CD4-positive, alpha-beta memory T cell (primary cell): ENCODE data around the gene TMPRSS2. TPM values are rescaled to one million over a fixed set of nuclear protein-coding genes. Genes with fewer than 3 reads are reported as not detected.

Experiments
- CTCF ChIA-PET: fragments of 350-600 bp; sonication (Branson Sonifier 250); formaldehyde crosslinking; loops from one replicate; lab custom pipeline; 2021; ENCODE audit warnings: inconsistent platforms; ENCODE audit not compliant: partially characterized antibody; lab: Charles Lee
- POLR2A ChIA-PET: fragments of 350-600 bp; sonication (Branson Sonifier 250); formaldehyde crosslinking; loops from one replicate; lab custom pipeline; 2021; ENCODE audit not compliant: partially characterized antibody; lab: Charles Lee
- DNase-seq, 5 donors: peaks; one replicate each; pipeline versions ENCODE4 v3.0.0 to v3.0.0-alpha.2; 2020 to 2022; ENCODE audit warnings: mixed read lengths in 1 of 5
- H3K27ac ChIP-seq: one replicate; pipeline ENCODE4 v1.7.0; 2013; ENCODE audit warnings: low read depth, low read length
- H3K27me3 ChIP-seq: 2 replicates; pipeline ENCODE4 v1.7.0; 2013; ENCODE audit warnings: mild to moderate bottlenecking, low read length, moderate library complexity; ENCODE audit not compliant: insufficient read depth
- H3K36me3 ChIP-seq: 2 replicates; pipeline ENCODE4 v1.7.0; 2013; ENCODE audit warnings: mild to moderate bottlenecking, low read length, moderate library complexity; ENCODE audit not compliant: insufficient read depth
- H3K4me1 ChIP-seq: 2 replicates; pipeline ENCODE4 v1.7.0; 2013; ENCODE audit warnings: mild to moderate bottlenecking, low read length, moderate library complexity; ENCODE audit not compliant: insufficient read depth
- H3K4me3 ChIP-seq, 2 donors: one replicate each; pipeline ENCODE4 v1.7.0; 2013; ENCODE audit warnings: low read length in 2 of 2, mild to moderate bottlenecking in 1 of 2
- H3K9me3 ChIP-seq, 2 donors: one replicate each; pipeline ENCODE4 v1.7.0; 2013; ENCODE audit warnings: low read length in 2 of 2, control low read depth in 1 of 2; ENCODE audit not compliant: control insufficient read depth in 1 of 2
- H3K27ac Mint-ChIP-seq, 7 donors: one replicate each; pipeline ENCODE4 v1.8.0; 2020 to 2021; ENCODE audit warnings: mixed read lengths in 7 of 7, mild to moderate bottlenecking in 6 of 7, inconsistent platforms in 3 of 7, moderate library complexity in 3 of 7
- H3K27me3 Mint-ChIP-seq, 2 donors: one replicate each; pipeline ENCODE4 v1.8.0; 2020 to 2021; ENCODE audit warnings: mixed read lengths in 2 of 2
- H3K36me3 Mint-ChIP-seq, 2 donors: one replicate each; pipeline ENCODE4 v1.8.0; 2020 to 2021; ENCODE audit warnings: mixed read lengths in 2 of 2, inconsistent platforms in 1 of 2, mild to moderate bottlenecking in 1 of 2
- H3K4me1 Mint-ChIP-seq, 4 donors: one replicate each; pipeline ENCODE4 v1.8.0; 2020 to 2021; ENCODE audit warnings: mixed read lengths in 4 of 4, mild to moderate bottlenecking in 1 of 4
- H3K4me3 Mint-ChIP-seq, 8 donors: one replicate each; pipeline ENCODE4 v1.8.0; 2020 to 2021; ENCODE audit warnings: mixed read lengths in 8 of 8, mild to moderate bottlenecking in 7 of 8, moderate library complexity in 6 of 8, inconsistent platforms in 3 of 8
- H3K9me3 Mint-ChIP-seq, 8 donors: one replicate each; pipeline ENCODE4 v1.8.0; 2020 to 2021; ENCODE audit warnings: mixed read lengths in 8 of 8, mild to moderate bottlenecking in 5 of 8, inconsistent platforms in 3 of 8, moderate library complexity in 1 of 8
- intact Hi-C: fragments of 100-400 bp; cut with micrococcal nuclease; formaldehyde crosslinking; loops from one replicate; pipeline ENCODE4 v1.15.1; 2023
- polyA plus RNA-seq, 2 donors: library from polyadenylated mRNA; unstranded; fragments of 300-500 nt; fragmentation: Illumina TruSeq; gene quantifications; one replicate each; pipeline ENCODE4 v1.2.3, GENCODE V29; 2021
- total RNA-seq, 2 experiments: library from RNA; stranded (reverse); gene quantifications; one replicate each; pipeline ENCODE4 v1.2.3, GENCODE V29; 2021

The TMPRSS2 gene
- total and polyA plus RNA-seq, 4 experiments from 2014 or later, result not detected

DNA sequence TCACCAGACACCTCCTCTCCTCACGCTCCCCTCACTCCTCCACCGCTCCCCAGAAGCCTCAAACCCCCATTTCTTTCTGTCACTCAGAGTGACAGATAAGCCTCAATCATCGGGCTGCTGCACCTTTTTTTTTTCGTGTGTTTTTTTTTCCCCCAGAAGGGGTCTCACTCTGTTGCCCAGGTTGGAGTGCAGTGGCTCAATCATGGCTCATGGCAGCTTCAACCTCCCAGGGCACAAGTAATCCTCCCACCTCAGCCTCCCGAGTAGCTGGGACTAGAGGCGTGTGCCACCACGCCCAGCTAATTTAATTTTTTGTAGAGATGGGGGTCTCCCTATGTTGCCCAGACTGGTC, 1.2 kb upstream of the TMPRSS2 start:
- no peaks in the 10 kb centered on the region for H3K36me3 Mint-ChIP-seq
- no peak overlapping the region for H3K27ac ChIP-seq
- H3K4me3 ChIP-seq, result no peak overlapping the region
- ChIA-PET CTCF (no interaction called here), POLR2A (no interaction called here)
- intact Hi-C loops, result no loop called here
- H3K4me1 ChIP-seq, result no peaks in the 10 kb centered on the region
- H3K36me3 ChIP-seq, result no peaks in the 10 kb centered on the region
- H3K9me3 ChIP-seq, result no peaks in the 10 kb centered on the region
- DNase-seq, result no peak
- peak overlapping the region in 2 of 8 donors; percentile 41 to 46 for H3K4me3 Mint-ChIP-seq
- no peak overlapping the region for H3K27ac Mint-ChIP-seq
- H3K4me1 Mint-ChIP-seq, result peaks cover 0 to 8% (median 5%) of the 10 kb centered on the region in 4 donors
- H3K27me3 ChIP-seq, result peaks cover 10% of the 10 kb centered on the region
- peaks cover 28 to 38% of the 10 kb centered on the region in 2 donors for H3K27me3 Mint-ChIP-seq
- H3K9me3 Mint-ChIP-seq, result peaks cover 0 to 2% (median 0%) of the 10 kb centered on the region in 8 donors

DNA sequence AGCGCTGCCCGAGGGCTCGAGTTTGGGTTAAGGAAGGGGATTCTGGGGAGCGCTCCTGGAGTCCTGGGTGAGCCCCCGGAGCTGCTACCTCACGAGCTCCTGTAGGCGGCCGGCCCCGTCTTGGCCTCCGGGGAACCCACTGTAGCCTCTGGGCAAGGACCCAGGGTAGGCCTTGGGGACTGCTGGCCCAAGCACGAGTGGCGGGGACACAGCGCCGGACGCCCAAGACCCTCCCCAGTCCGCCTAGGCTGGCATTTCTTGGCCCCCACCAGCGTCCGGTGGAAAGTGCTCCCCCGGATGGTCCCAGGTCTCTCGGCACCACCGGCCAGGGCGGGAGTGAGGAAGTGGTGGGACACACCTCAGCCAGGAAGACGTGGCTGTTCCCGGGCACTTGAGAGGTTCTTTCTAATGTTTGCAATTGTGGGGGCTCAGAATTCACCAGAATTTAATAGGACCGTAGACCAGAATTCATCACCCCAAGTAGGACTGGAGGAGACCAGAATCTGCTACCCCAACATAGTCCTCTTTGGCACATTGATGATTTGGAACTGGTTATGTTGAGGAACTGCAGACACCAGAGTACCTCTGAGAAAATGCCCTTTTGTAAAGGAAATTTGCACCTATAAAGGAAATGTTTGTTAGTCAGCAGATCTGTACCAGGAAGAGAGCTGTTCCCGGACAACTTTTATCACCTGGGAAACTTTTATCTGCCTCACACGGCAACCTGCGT, 622 bp upstream of the TMPRSS2 start:
- Histone ChIP-seq H3K36me3 (no peaks in the 10 kb centered on the region), H3K4me3 (no peak overlapping the region), H3K9me3 (no peaks in the 10 kb centered on the region), H3K4me1 (no peaks in the 10 kb centered on the region), H3K27ac (no peak overlapping the region), H3K27me3 (peaks cover 10% of the 10 kb centered on the region)
- Mint-ChIP-seq H3K27ac (no peak overlapping the region), H3K4me3 (peak overlapping the region in 1 of 8 donors; percentile 46), H3K4me1 (peaks cover 0 to 10% (median 7%) of the 10 kb centered on the region in 4 donors), H3K27me3 (peaks cover 29 to 42% of the 10 kb centered on the region in 2 donors), H3K9me3 (peaks cover 0 to 1% (median 0%) of the 10 kb centered on the region in 8 donors), H3K36me3 (no peaks in the 10 kb centered on the region)
- intact Hi-C loops, result no loop called here
- CTCF ChIA-PET, result no interaction called here
- POLR2A ChIA-PET, result no interaction called here
- no peak for DNase-seq

DNA sequence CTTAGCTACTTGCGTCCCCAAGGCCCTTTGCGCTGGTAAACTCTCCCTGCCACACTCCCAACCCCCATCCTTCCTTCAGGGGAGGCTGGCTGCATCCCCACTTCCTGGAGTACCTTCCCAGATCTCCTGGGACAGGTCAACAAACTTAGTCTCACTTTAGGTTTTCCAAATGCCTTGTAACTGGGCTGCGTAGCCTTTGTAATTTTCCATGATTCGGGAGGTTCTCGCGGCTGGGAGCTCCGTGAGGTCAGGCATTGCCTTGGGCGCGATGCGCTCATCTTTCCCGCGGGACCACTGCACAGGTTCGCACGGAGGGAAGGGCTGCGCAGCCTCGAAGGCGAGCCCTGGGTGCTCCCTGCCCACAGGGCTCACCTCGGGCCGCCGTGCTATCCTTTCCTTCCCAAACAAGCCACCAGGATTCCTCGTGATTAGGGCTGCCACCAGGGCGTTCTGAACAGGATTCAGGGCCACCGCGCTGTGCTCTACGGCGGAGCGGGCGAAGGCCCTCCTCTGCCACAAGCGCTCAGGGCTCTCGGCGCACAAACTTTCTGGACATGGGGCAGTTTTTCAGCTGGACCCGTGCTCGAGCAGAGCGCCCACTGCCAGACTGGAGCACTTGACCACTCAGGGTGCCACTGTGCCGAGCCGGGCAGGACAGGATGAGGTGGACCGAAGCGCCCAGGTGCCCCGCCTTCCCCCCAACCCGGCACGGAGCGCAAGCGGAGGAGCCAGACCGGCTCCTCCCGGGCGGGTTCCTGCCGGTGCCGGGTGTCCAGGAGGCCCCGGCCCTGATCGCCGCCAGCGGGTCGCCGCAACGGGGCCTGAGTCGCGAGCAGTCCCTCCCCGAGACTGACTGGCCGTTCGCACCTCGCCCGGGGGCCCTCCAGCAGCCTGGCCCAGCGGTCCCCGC, 1.1 kb downstream of the TMPRSS2 start:
- peaks cover 0 to 1% (median 0%) of the 10 kb centered on the region in 8 donors for H3K9me3 Mint-ChIP-seq
- peak overlapping the region in 2 of 8 donors; percentile 22 to 48 for H3K4me3 Mint-ChIP-seq
- peaks cover 0 to 10% (median 7%) of the 10 kb centered on the region in 4 donors for H3K4me1 Mint-ChIP-seq
- ChIA-PET CTCF (no interaction called here), POLR2A (no interaction called here)
- no peak overlapping the region for H3K27ac Mint-ChIP-seq
- Histone ChIP-seq H3K36me3 (no peaks in the 10 kb centered on the region), H3K9me3 (no peaks in the 10 kb centered on the region), H3K4me1 (no peaks in the 10 kb centered on the region), H3K27me3 (peaks cover 10% of the 10 kb centered on the region), H3K27ac (no peak overlapping the region), H3K4me3 (no peak overlapping the region)
- intact Hi-C loops, result no loop called here
- H3K27me3 Mint-ChIP-seq, result peaks cover 33 to 47% of the 10 kb centered on the region in 2 donors
- no peaks in the 10 kb centered on the region for H3K36me3 Mint-ChIP-seq
- DNase-seq, result no peak

DNA sequence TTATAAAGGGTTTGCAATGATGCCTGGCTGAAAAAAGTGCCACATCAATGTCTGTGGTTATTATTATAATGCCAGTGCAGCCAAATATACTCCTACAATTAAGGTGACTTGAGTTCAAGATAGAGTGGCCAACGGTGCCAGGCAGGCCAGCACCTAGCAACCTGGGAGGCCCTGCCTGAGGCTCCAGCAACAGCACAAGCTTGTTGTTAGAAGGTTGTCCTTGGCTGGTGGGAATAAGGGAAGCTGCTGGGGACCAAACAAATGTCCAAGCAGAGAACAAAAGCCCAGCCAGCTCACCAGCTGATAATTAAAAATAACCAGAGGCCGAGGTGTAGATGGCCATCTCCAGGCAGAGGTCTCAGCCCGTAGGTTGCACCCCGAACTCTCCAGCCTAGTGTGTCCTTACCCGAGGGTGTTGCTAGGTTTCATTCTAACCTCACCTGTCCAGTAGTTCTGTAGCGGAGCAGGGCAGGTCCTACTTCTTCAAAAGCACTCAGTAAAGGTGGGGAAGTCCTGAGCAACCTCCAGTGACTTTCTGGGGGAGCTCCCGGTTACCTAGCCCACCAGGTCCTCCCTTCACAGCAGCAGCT, 1.9 kb downstream of the TMPRSS2 start:
- Mint-ChIP-seq H3K27ac (no peak overlapping the region), H3K27me3 (peaks cover 35 to 46% of the 10 kb centered on the region in 2 donors), H3K9me3 (peaks cover 0 to 1% (median 0%) of the 10 kb centered on the region in 8 donors), H3K4me1 (peaks cover 0 to 10% (median 7%) of the 10 kb centered on the region in 4 donors), H3K36me3 (no peaks in the 10 kb centered on the region), H3K4me3 (peak overlapping the region in 1 of 8 donors; percentile 48)
- no peak overlapping the region for H3K4me3 ChIP-seq
- H3K36me3 ChIP-seq, result no peaks in the 10 kb centered on the region
- H3K27ac ChIP-seq, result no peak overlapping the region
- intact Hi-C loops, result no loop called here
- ChIA-PET POLR2A (no interaction called here), CTCF (no interaction called here)
- DNase-seq, result no peak
- no peaks in the 10 kb centered on the region for H3K9me3 ChIP-seq
- no peaks in the 10 kb centered on the region for H3K4me1 ChIP-seq
- peaks cover 10% of the 10 kb centered on the region for H3K27me3 ChIP-seq

DNA sequence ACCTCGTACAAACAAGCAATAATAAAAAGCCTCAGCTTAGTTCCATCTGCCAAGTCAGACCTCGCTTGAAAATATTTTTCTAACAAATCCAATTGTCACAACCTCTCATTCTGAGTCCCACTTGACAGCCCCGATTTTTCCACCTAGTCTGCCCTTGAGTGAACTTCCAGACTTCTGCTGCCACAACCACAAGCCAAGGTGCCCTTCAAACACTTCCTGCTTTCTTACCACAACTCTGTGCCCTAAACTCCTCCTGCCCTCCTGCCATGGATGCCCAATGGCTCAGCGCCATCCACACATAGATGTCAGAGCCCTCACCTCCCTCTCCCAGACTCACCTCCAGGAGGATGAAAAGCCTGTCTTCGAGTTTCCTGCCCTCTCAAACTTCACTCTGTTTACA, 3.9 kb downstream of the TMPRSS2 start:
- Histone ChIP-seq H3K4me1 (no peaks in the 10 kb centered on the region), H3K36me3 (no peaks in the 10 kb centered on the region), H3K4me3 (no peak overlapping the region), H3K27me3 (peaks cover 10% of the 10 kb centered on the region), H3K9me3 (no peaks in the 10 kb centered on the region), H3K27ac (no peak overlapping the region)
- DNase-seq, result no peak
- no peaks in the 10 kb centered on the region for H3K36me3 Mint-ChIP-seq
- H3K27ac Mint-ChIP-seq, result peak overlapping the region in 1 of 7 donors; percentile 1
- H3K4me3 Mint-ChIP-seq, result peak overlapping the region in 1 of 8 donors; percentile 41
- H3K27me3 Mint-ChIP-seq, result peaks cover 32 to 38% of the 10 kb centered on the region in 2 donors
- ChIA-PET CTCF (no interaction called here), POLR2A (no interaction called here)
- H3K9me3 Mint-ChIP-seq, result peaks cover 0 to under 1% (median 0%) of the 10 kb centered on the region in 8 donors
- H3K4me1 Mint-ChIP-seq, result peaks cover 0 to 8% (median 6%) of the 10 kb centered on the region in 4 donors
- intact Hi-C loops, result no loop called here

DNA sequence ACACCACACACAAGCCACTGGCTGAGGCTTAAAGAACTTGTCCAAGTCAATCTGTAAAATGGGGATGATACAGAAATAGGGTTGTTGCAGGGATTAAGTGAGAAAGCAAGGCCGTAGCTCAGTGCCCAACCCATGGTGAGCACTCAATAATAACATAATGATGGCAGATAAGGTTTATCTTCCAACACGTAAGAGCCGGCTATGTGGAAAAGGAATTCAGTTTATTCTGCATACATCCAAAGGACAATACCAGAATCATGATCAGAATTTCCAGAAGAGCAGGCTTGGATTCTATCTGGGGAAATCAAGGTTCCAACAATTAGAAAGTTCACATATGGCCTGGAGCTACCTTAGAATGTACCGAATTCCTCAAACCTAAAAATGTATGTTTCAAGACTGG, 4.6 kb downstream of the TMPRSS2 start:
- no peak overlapping the region for H3K4me3 ChIP-seq
- CTCF ChIA-PET, result no interaction called here
- intact Hi-C loops, result no loop called here
- H3K9me3 Mint-ChIP-seq, result no peaks in the 10 kb centered on the region
- H3K4me3 Mint-ChIP-seq, result no peak overlapping the region
- peaks cover 10% of the 10 kb centered on the region for H3K27me3 ChIP-seq
- DNase-seq, result no peak
- H3K27ac ChIP-seq, result no peak overlapping the region
- H3K27ac Mint-ChIP-seq, result peak overlapping the region in 1 of 7 donors; percentile 9
- no peaks in the 10 kb centered on the region for H3K36me3 ChIP-seq
- POLR2A ChIA-PET, result no interaction called here
- no peaks in the 10 kb centered on the region for H3K9me3 ChIP-seq
- H3K27me3 Mint-ChIP-seq, result peaks cover 27 to 34% of the 10 kb centered on the region in 2 donors
- no peaks in the 10 kb centered on the region for H3K4me1 ChIP-seq
- peaks cover 0 to 6% (median 5%) of the 10 kb centered on the region in 4 donors for H3K4me1 Mint-ChIP-seq
- no peaks in the 10 kb centered on the region for H3K36me3 Mint-ChIP-seq

DNA sequence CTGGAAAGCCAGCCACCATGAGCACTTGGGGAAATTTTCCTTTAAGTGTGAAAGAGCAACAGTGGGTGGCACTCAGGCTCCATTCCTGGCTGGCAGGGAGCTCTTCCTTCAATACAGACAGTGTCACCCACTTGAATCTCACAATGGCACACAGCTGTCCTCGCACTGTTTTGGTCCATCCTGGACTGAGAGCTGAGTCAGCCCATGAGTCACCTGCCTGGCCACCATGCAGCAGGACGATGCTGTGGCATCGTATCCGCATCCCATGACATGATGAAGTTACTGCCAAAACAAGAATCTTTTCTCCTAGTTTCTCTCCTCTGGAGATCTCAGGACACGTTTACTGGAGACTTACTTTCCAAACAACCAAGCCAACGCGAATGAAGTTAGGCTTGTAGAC, 6.0 kb downstream of the TMPRSS2 start:
- H3K4me1 ChIP-seq, result no peaks in the 10 kb centered on the region

More for the DNA sequence above, 6.0 kb downstream of the TMPRSS2 start:
- no peak overlapping the region for H3K4me3 ChIP-seq
- no peak overlapping the region for H3K4me3 Mint-ChIP-seq
- intact Hi-C loops, result no loop called here
- H3K27ac ChIP-seq, result no peak overlapping the region
- DNase-seq, result no peak
- H3K36me3 Mint-ChIP-seq, result no peaks in the 10 kb centered on the region
- peaks cover 9% of the 10 kb centered on the region for H3K27me3 ChIP-seq
- ChIA-PET CTCF (no interaction called here), POLR2A (no interaction called here)
- no peaks in the 10 kb centered on the region for H3K9me3 Mint-ChIP-seq
- H3K36me3 ChIP-seq, result no peaks in the 10 kb centered on the region
- H3K9me3 ChIP-seq, result no peaks in the 10 kb centered on the region
- no peak overlapping the region for H3K27ac Mint-ChIP-seq
- H3K27me3 Mint-ChIP-seq, result peaks cover 27 to 32% of the 10 kb centered on the region in 2 donors
- peaks cover 0 to 6% (median 5%) of the 10 kb centered on the region in 4 donors for H3K4me1 Mint-ChIP-seq
